GM23338 (cell line): ENCODE measurements around the gene KYNU. TPM values are rescaled to one million over a fixed set of nuclear protein-coding genes. Genes with fewer than 3 reads are reported as not detected.

Experiments
- ATAC-seq: fragments of 200-7000 bp; cut with Tn5 transposase; 3 replicates; pipeline ENCODE4 v1.9.1; 2020
- DNase-seq: peaks from one replicate; pipeline ENCODE4 v3.0.0-alpha.2; 2015; ENCODE audit warnings: low spot score
- H2AFZ ChIP-seq: fragments of 200-600 bp; sonication (generic); 2 replicates; pipeline ENCODE4 v1.8.0; 2016; ENCODE audit warnings: antibody characterized with exemption, mild to moderate bottlenecking, moderate library complexity
- H3F3A ChIP-seq: fragments of 200-600 bp; sonication (generic); replicated peaks from 2 replicates; pipeline ENCODE4 v1.8.0; 2017; ENCODE audit warnings: antibody characterized with exemption, mixed run types, low read depth
- H3K27ac ChIP-seq: fragments of 200-600 bp; sonication (generic); 2 replicates; pipeline ENCODE4 v1.6.1; 2016; ENCODE audit warnings: low read depth
- H3K27me3 ChIP-seq: fragments of 200-600 bp; sonication (generic); 2 replicates; pipeline ENCODE4 v1.8.0; 2016; ENCODE audit warnings: mild to moderate bottlenecking, mixed run types, moderate library complexity; ENCODE audit not compliant: insufficient read depth
- H3K36me3 ChIP-seq: fragments of 200-600 bp; sonication (generic); 2 replicates; pipeline ENCODE4 v1.8.0; 2016; ENCODE audit warnings: mild to moderate bottlenecking; ENCODE audit not compliant: insufficient read depth
- H3K4me1 ChIP-seq: fragments of 200-600 bp; sonication (generic); 2 replicates; pipeline ENCODE4 v1.8.0; 2016; ENCODE audit warnings: mild to moderate bottlenecking, moderate library complexity; ENCODE audit not compliant: insufficient read depth
- H3K4me2 ChIP-seq: fragments of 200-600 bp; sonication (generic); 2 replicates; pipeline ENCODE4 v1.7.1; 2017; ENCODE audit warnings: mixed run types
- H3K4me3 ChIP-seq: fragments of 200-600 bp; sonication (generic); 2 replicates; pipeline ENCODE4 v1.6.1; 2016; ENCODE audit warnings: mixed run types
- H3K79me2 ChIP-seq: fragments of 200-600 bp; sonication (generic); replicated peaks from 2 replicates; pipeline ENCODE4 v1.8.0; 2017; ENCODE audit warnings: mild to moderate bottlenecking; ENCODE audit not compliant: insufficient read depth
- H3K9me2 ChIP-seq: fragments of 200-600 bp; sonication (generic); 2 replicates; pipeline ENCODE4 v1.8.0; 2017; ENCODE audit not compliant: insufficient read depth
- H4K20me1 ChIP-seq: fragments of 200-600 bp; sonication (generic); replicated peaks from 2 replicates; pipeline ENCODE4 v1.8.0; 2017; ENCODE audit warnings: mild to moderate bottlenecking; ENCODE audit not compliant: insufficient read depth
- H3K27ac Mint-ChIP-seq: 2 replicates; pipeline ENCODE4 v1.8.0; 2020; ENCODE audit warnings: inconsistent platforms, mild to moderate bottlenecking, moderate library complexity, mixed read lengths
- H3K27me3 Mint-ChIP-seq: 3 replicates; pipeline ENCODE4 v1.8.0; 2022; ENCODE audit warnings: low read depth, mild to moderate bottlenecking, moderate library complexity, mixed read lengths, inconsistent platforms; ENCODE audit not compliant: insufficient read depth, poor library complexity
- H3K36me3 Mint-ChIP-seq: 3 replicates; pipeline ENCODE4 v1.8.0; 2021; ENCODE audit warnings: low read depth, mild to moderate bottlenecking, inconsistent platforms, moderate library complexity, mixed read lengths
- H3K4me1 Mint-ChIP-seq: 3 replicates; pipeline ENCODE4 v1.8.0; 2020; ENCODE audit warnings: mild to moderate bottlenecking, inconsistent platforms, mixed read lengths
- H3K4me3 Mint-ChIP-seq: 3 replicates; pipeline ENCODE4 v1.8.0; 2021; ENCODE audit warnings: moderate library complexity, mild to moderate bottlenecking, inconsistent platforms, mixed read lengths
- H3K9me3 Mint-ChIP-seq: 3 replicates; pipeline ENCODE4 v1.8.0; 2020; ENCODE audit warnings: moderate library complexity, mild to moderate bottlenecking, inconsistent platforms, mixed read lengths
- EZH2 ChIP-seq: fragments of 200-600 bp; sonication (generic); IDR thresholded peaks from one replicate; pipeline ENCODE4 v1.8.0; 2017; ENCODE audit warnings: antibody characterized with exemption, mild to moderate bottlenecking, low read depth; ENCODE audit not compliant: unreplicated experiment
- EZH2phosphoT487 ChIP-seq: fragments of 200-600 bp; sonication (generic); IDR thresholded peaks from one replicate; pipeline ENCODE4 v1.8.1; 2018; ENCODE audit warnings: antibody characterized with exemption; ENCODE audit not compliant: unreplicated experiment
- JUNB ChIP-seq: IDR thresholded peaks from one replicate; pipeline ENCODE4 v1.6.1; 2016; ENCODE audit warnings: antibody characterized with exemption; ENCODE audit not compliant: unreplicated experiment
- POLR2AphosphoS5 ChIP-seq: IDR thresholded peaks from 2 replicates; pipeline ENCODE4 v1.6.1; 2016; ENCODE audit warnings: antibody characterized with exemption, low read depth
- STAT1 ChIP-seq: IDR thresholded peaks from one replicate; pipeline ENCODE4 v1.6.1; 2016; ENCODE audit warnings: antibody characterized with exemption; ENCODE audit not compliant: unreplicated experiment
- ZNF114 ChIP-seq: fragments of 250-450 bp; sonication (Bioruptor Pico); IDR thresholded peaks from 2 replicates; pipeline ENCODE4 v1.5.0; 2020; ENCODE audit warnings: mild to moderate bottlenecking, moderate library complexity
- ZNF331 ChIP-seq: fragments of 250-450 bp; sonication (Bioruptor Pico); IDR thresholded peaks from 2 replicates; pipeline ENCODE4 v1.5.0; 2020; ENCODE audit warnings: low read depth, mild to moderate bottlenecking, moderate library complexity
- polyA plus RNA-seq: library from polyadenylated mRNA; unstranded; fragments of >200 nt; fragmentation: Nextera tagmentation; extraction: Ambion mirVana; gene quantifications from 2 replicates; pipeline ENCODE4 v1.2.1, GENCODE V29; 2016
- total RNA-seq: library from RNA; depleted of rRNA; stranded (reverse); fragments of >200 nt; shearing (Covaris generic); gene quantifications from 2 replicates; pipeline ENCODE4 v1.2.3, GENCODE V29; 2014
- TF ChIP-seq, protein P1 (sequence below): fragments of 250-450 bp; sonication (Bioruptor Pico); IDR thresholded peaks from 2 replicates; pipeline ENCODE4 v1.5.0; 2020; ENCODE audit warnings: mild to moderate bottlenecking, moderate library complexity
- TF ChIP-seq, protein P2 (sequence below), 2 experiments: fragments of 200-600 bp in 1 of 2; sonication (generic) in 1 of 2; conservative IDR thresholded peaks; 2 replicates each; pipeline versions ENCODE4 v1.5.1 to v1.6.1; 2016 to 2017; ENCODE audit warnings: antibody characterized with exemption in 2 of 2, low read depth in 2 of 2, mild to moderate bottlenecking in 2 of 2, moderate library complexity in 1 of 2

Gene KYNU
- total and polyA plus RNA-seq, 2 experiments from 2014 or later: 0.03 to 0.21 TPM

DNA sequence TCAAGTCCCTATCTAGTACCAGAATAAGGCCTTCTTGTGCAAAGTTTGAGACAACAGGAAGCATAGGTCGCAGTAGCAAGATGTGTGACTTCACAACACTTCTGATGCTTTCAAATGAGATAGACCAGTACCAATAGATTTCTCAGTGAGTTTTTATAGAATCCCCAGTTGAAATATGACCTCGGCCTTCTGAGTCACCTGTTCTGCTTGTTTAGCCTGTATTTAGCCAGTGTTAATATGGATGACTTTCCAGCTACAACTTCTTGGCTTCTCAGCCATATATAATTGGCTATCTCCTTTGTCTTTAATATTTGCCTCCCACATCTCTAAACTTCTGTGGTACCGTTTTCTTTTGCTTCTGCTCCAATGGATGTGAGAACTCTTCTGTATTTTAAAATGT is 113.8 kb downstream of the KYNU start (continued):
- TF ChIP-seq EZH2 (no peak), POLR2AphosphoS5 (no peak), ZNF114 (CRISPR knock-in tag) (no peak), JUNB (no peak), EZH2phosphoT487 (no peak)
- TF ChIP-seq, protein P1, sequence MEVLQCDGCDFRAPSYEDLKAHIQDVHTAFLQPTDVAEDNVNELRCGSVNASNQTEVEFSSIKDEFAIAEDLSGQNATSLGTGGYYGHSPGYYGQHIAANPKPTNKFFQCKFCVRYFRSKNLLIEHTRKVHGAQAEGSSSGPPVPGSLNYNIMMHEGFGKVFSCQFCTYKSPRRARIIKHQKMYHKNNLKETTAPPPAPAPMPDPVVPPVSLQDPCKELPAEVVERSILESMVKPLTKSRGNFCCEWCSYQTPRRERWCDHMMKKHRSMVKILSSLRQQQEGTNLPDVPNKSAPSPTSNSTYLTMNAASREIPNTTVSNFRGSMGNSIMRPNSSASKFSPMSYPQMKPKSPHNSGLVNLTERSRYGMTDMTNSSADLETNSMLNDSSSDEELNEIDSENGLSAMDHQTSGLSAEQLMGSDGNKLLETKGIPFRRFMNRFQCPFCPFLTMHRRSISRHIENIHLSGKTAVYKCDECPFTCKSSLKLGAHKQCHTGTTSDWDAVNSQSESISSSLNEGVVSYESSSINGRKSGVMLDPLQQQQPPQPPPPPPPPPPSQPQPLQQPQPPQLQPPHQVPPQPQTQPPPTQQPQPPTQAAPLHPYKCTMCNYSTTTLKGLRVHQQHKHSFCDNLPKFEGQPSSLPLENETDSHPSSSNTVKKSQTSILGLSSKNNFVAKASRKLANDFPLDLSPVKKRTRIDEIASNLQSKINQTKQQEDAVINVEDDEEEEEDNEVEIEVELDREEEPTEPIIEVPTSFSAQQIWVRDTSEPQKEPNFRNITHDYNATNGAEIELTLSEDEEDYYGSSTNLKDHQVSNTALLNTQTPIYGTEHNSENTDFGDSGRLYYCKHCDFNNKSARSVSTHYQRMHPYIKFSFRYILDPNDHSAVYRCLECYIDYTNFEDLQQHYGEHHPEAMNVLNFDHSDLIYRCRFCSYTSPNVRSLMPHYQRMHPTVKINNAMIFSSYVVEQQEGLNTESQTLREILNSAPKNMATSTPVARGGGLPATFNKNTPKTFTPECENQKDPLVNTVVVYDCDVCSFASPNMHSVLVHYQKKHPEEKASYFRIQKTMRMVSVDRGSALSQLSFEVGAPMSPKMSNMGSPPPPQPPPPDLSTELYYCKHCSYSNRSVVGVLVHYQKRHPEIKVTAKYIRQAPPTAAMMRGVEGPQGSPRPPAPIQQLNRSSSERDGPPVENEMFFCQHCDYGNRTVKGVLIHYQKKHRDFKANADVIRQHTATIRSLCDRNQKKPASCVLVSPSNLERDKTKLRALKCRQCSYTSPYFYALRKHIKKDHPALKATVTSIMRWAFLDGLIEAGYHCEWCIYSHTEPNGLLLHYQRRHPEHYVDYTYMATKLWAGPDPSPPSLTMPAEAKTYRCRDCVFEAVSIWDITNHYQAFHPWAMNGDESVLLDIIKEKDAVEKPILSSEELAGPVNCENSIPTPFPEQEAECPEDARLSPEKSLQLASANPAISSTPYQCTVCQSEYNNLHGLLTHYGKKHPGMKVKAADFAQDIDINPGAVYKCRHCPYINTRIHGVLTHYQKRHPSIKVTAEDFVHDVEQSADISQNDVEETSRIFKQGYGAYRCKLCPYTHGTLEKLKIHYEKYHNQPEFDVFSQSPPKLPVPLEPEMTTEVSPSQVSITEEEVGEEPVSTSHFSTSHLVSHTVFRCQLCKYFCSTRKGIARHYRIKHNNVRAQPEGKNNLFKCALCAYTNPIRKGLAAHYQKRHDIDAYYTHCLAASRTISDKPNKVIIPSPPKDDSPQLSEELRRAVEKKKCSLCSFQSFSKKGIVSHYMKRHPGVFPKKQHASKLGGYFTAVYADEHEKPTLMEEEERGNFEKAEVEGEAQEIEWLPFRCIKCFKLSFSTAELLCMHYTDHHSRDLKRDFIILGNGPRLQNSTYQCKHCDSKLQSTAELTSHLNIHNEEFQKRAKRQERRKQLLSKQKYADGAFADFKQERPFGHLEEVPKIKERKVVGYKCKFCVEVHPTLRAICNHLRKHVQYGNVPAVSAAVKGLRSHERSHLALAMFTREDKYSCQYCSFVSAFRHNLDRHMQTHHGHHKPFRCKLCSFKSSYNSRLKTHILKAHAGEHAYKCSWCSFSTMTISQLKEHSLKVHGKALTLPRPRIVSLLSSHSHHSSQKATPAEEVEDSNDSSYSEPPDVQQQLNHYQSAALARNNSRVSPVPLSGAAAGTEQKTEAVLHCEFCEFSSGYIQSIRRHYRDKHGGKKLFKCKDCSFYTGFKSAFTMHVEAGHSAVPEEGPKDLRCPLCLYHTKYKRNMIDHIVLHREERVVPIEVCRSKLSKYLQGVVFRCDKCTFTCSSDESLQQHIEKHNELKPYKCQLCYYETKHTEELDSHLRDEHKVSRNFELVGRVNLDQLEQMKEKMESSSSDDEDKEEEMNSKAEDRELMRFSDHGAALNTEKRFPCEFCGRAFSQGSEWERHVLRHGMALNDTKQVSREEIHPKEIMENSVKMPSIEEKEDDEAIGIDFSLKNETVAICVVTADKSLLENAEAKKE (CRISPR knock-in tag): no peak

DNA sequence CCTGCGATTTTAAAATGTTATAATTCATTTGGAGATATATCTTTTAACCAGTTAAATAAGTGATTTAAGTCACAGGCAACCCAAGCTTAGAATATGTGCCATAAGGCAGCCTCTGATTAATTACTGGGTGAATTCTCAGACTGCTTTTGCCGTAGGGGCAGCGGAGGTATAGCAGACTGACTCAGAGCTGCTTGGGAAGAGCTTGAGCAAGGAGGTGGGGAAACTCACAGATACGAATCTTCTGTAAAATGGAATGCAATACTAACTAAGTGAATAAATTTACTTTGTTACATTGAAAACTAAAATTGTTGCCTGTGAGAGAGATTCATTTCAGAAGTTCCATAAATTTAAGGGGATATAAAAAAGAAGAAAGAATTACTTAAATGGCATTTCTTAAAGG is 115.4 kb downstream of the KYNU start:
- Mint-ChIP-seq H3K27me3 (no peaks in the 10 kb centered on the region), H3K4me1 (no peaks in the 10 kb centered on the region), H3K4me3 (no peak overlapping the region), H3K9me3 (no peaks in the 10 kb centered on the region), H3K27ac (no peak overlapping the region), H3K36me3 (no peaks in the 10 kb centered on the region)
- Histone ChIP-seq H4K20me1 (no peaks in the 10 kb centered on the region), H3F3A (no peaks in the 10 kb centered on the region), H3K4me3 (no peak overlapping the region), H3K4me2 (no peak overlapping the region), H3K79me2 (no peaks in the 10 kb centered on the region), H3K4me1 (no peaks in the 10 kb centered on the region), H3K36me3 (no peaks in the 10 kb centered on the region), H3K27ac (no peak overlapping the region), H2AFZ (no peak overlapping the region), H3K27me3 (no peaks in the 10 kb centered on the region), H3K9me2 (no peaks in the 10 kb centered on the region)
- no peak for ATAC-seq
- DNase-seq: no peak
- no peak for TF ChIP-seq POLR2AphosphoS5
- TF ChIP-seq, protein P2, sequence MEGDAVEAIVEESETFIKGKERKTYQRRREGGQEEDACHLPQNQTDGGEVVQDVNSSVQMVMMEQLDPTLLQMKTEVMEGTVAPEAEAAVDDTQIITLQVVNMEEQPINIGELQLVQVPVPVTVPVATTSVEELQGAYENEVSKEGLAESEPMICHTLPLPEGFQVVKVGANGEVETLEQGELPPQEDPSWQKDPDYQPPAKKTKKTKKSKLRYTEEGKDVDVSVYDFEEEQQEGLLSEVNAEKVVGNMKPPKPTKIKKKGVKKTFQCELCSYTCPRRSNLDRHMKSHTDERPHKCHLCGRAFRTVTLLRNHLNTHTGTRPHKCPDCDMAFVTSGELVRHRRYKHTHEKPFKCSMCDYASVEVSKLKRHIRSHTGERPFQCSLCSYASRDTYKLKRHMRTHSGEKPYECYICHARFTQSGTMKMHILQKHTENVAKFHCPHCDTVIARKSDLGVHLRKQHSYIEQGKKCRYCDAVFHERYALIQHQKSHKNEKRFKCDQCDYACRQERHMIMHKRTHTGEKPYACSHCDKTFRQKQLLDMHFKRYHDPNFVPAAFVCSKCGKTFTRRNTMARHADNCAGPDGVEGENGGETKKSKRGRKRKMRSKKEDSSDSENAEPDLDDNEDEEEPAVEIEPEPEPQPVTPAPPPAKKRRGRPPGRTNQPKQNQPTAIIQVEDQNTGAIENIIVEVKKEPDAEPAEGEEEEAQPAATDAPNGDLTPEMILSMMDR (conservative IDR thresholded peaks at IDR 0.05; ENCODE audit: low read depth in 2 of 2): no peak
- TF ChIP-seq EZH2: no peak
- no peak for TF ChIP-seq ZNF331 (CRISPR knock-in tag)
- TF ChIP-seq EZH2phosphoT487: no peak
- TF ChIP-seq STAT1: no peak
- TF ChIP-seq ZNF114 (CRISPR knock-in tag): no peak
